Measurements from ENCODE around the gene RGS10.
"Not testable (repeated sequence)": the region's sequence is repeated elsewhere in the genome, so short reads cannot be mapped to it uniquely, and the experiment has no call there.

Gene RGS10

GRCh38 chr10:119575506-119575905 lies 33.0 kb upstream of the RGS10 start:
- H3K36me3 ChIP-seq (replicated peaks in 1 of 2; ENCODE audit: control insufficient read depth in 2 of 2, insufficient read depth in 2 of 2, low read length in 2 of 2), result peaks cover 16 to 97% of the 10 kb centered on the region in 2 donors
- no peak for DNase-seq (ENCODE audit: low spot score)

DNA sequence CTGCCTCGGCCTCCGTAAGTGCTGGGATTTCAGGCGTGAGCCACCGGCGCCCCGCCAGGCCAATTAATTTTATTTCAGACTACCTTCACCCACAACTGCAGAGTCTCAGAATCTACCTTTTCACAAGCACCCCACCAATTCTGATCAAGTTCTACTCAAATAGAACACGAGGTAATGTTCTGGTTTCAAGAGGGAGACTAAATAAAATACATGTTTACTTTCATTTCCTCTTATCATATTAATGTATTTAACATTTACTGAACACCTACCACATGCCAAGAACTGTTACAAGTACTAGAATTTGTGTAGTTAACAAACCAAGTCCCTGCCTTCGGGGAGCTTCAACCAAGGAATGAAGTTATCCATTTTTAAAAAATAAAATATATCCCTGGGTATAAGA lies 25.5 kb upstream of the RGS10 start:
- H2BK120ac ChIP-seq (ENCODE audit: low read depth, low read length), result no peak overlapping the region
- DNase-seq (ENCODE audit: low spot score), result no peak
- H2AFZ ChIP-seq (ENCODE audit: low read length), result no peak overlapping the region
- no peak overlapping the region for H4K91ac ChIP-seq (ENCODE audit: low read depth, low read length, poor library complexity)
- no peak overlapping the region for H3K4ac ChIP-seq (ENCODE audit: low read length)
- no peak overlapping the region for H3K18ac ChIP-seq (ENCODE audit: low read length)
- H2BK12ac ChIP-seq (ENCODE audit: low read length), result no peak overlapping the region
- H3K23ac ChIP-seq (ENCODE audit: low read depth, low read length, poor library complexity), result no peak overlapping the region
- H3K27ac ChIP-seq (replicated peaks; ENCODE audit: low read length), result no peak overlapping the region
- H3K4me3 ChIP-seq (ENCODE audit: low read length in 2 of 2), result no peak overlapping the region
- no peak overlapping the region for H2BK5ac ChIP-seq (ENCODE audit: low read length)
- peaks cover 0 to 5% of the 10 kb centered on the region in 2 donors for H3K9me3 ChIP-seq (replicated peaks in 1 of 2; ENCODE audit: control insufficient read depth in 2 of 2, insufficient read depth in 1 of 2, low read depth in 1 of 2, low read length in 2 of 2)
- H3K9ac ChIP-seq (ENCODE audit: low read depth, low read length, poor library complexity), result no peak overlapping the region
- no peak overlapping the region for H3K14ac ChIP-seq (ENCODE audit: low read length)
- no peaks in the 10 kb centered on the region for H3K79me1 ChIP-seq (ENCODE audit: low read depth, low read length)
- H3K27me3 ChIP-seq (ENCODE audit: control insufficient read depth in 3 of 3, insufficient read depth in 3 of 3, low read depth in 1 of 3, low read length in 3 of 3), result no peaks in the 10 kb centered on the region
- no peak overlapping the region for H4K8ac ChIP-seq (ENCODE audit: low read depth, low read length)
- no CpG with 5 or more reads among the region's 8 CpGs for WGBS, 2 donors (ENCODE audit: extremely low coverage in 2 of 2, insufficient read length in 2 of 2, insufficient replicate concordance in 1 of 2)
- peaks cover 0 to 23% of the 10 kb centered on the region in 2 donors for H3K36me3 ChIP-seq (replicated peaks in 1 of 2; ENCODE audit: control insufficient read depth in 2 of 2, insufficient read depth in 2 of 2, low read length in 2 of 2)
- no peak overlapping the region for H3K4me2 ChIP-seq (ENCODE audit: insufficient read depth, low read length, poor library complexity, severe bottlenecking)
- H2BK15ac ChIP-seq (ENCODE audit: low read length), result no peak overlapping the region
- H2AK5ac ChIP-seq (ENCODE audit: low read depth, low read length), result no peak overlapping the region
- no peaks in the 10 kb centered on the region for H3K4me1 ChIP-seq (ENCODE audit: control insufficient read depth in 2 of 2, insufficient read depth in 1 of 2, low read depth in 1 of 2, low read length in 2 of 2)

More at GRCh38 chr10:119575506-119575905, 33.0 kb upstream of the RGS10 start:
- Histone ChIP-seq H3K27ac (replicated peaks; ENCODE audit: low read length) (no peak overlapping the region), H3K9me3 (replicated peaks in 1 of 2; ENCODE audit: control insufficient read depth in 2 of 2, insufficient read depth in 1 of 2, low read depth in 1 of 2, low read length in 2 of 2) (no peaks in the 10 kb centered on the region), H3K9ac (ENCODE audit: low read depth, low read length, poor library complexity) (no peak overlapping the region), H2AFZ (ENCODE audit: low read length) (no peak overlapping the region), H2BK5ac (ENCODE audit: low read length) (no peak overlapping the region), H3K4me3 (ENCODE audit: low read length in 2 of 2) (no peak overlapping the region), H3K79me1 (ENCODE audit: low read depth, low read length) (no peaks in the 10 kb centered on the region), H3K4me1 (ENCODE audit: control insufficient read depth in 2 of 2, insufficient read depth in 1 of 2, low read depth in 1 of 2, low read length in 2 of 2) (no peaks in the 10 kb centered on the region), H3K18ac (ENCODE audit: low read length) (no peak overlapping the region), H3K4me2 (ENCODE audit: insufficient read depth, low read length, poor library complexity, severe bottlenecking) (no peak overlapping the region), H4K91ac (ENCODE audit: low read depth, low read length, poor library complexity) (no peak overlapping the region), H3K14ac (ENCODE audit: low read length) (no peak overlapping the region), H3K4ac (ENCODE audit: low read length) (no peak overlapping the region), H3K23ac (ENCODE audit: low read depth, low read length, poor library complexity) (no peak overlapping the region), H2BK12ac (ENCODE audit: low read length) (no peak overlapping the region), H2BK15ac (ENCODE audit: low read length) (no peak overlapping the region), H2BK120ac (ENCODE audit: low read depth, low read length) (no peak overlapping the region), H2AK5ac (ENCODE audit: low read depth, low read length) (no peak overlapping the region), H3K27me3 (ENCODE audit: control insufficient read depth in 3 of 3, insufficient read depth in 3 of 3, low read depth in 1 of 3, low read length in 3 of 3) (no peaks in the 10 kb centered on the region), H4K8ac (ENCODE audit: low read depth, low read length) (no peak overlapping the region)
- no CpG with 5 or more reads among the region's 5 CpGs for WGBS, 2 donors (ENCODE audit: extremely low coverage in 2 of 2, insufficient read length in 2 of 2, insufficient replicate concordance in 1 of 2)

DNA sequence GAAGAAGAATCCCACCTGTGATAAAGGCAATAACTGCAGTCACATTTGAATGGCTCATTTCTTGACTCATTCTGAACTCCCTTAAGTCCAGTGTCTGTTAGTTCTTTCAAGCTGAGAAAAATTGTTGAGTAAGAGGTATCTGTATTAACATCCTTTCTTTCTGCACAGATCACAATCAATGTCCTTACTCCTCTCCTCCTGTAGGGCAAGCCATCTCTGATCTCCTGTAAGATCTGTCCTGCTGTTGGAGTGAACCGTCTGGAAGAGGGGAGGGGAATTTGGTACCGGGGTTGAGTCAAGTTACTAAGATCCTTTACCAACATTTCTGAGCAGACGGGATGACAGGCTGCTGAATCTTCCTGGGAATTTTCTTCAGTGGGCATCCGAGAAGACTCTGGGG lies 19.6 kb upstream of the RGS10 start:
- H2BK120ac ChIP-seq (ENCODE audit: low read depth, low read length), result no peak overlapping the region
- H4K8ac ChIP-seq (ENCODE audit: low read depth, low read length), result no peak overlapping the region
- no peak overlapping the region for H3K4me3 ChIP-seq (ENCODE audit: low read length in 2 of 2)
- H2BK12ac ChIP-seq (ENCODE audit: low read length), result no peak overlapping the region
- no peak overlapping the region for H3K9ac ChIP-seq (ENCODE audit: low read depth, low read length, poor library complexity)
- no peaks in the 10 kb centered on the region for H3K4me1 ChIP-seq (ENCODE audit: control insufficient read depth in 2 of 2, insufficient read depth in 1 of 2, low read depth in 1 of 2, low read length in 2 of 2)
- H3K4me2 ChIP-seq (ENCODE audit: insufficient read depth, low read length, poor library complexity, severe bottlenecking), result no peak overlapping the region
- H3K4ac ChIP-seq (ENCODE audit: low read length), result no peak overlapping the region
- no peak overlapping the region for H3K18ac ChIP-seq (ENCODE audit: low read length)
- H3K36me3 ChIP-seq (replicated peaks in 1 of 2; ENCODE audit: control insufficient read depth in 2 of 2, insufficient read depth in 2 of 2, low read length in 2 of 2), result no peaks in the 10 kb centered on the region
- no peak overlapping the region for H2BK15ac ChIP-seq (ENCODE audit: low read length)
- no CpG with 5 or more reads among the region's 4 CpGs for WGBS, 2 donors (ENCODE audit: extremely low coverage in 2 of 2, insufficient read length in 2 of 2, insufficient replicate concordance in 1 of 2)
- H2AK5ac ChIP-seq (ENCODE audit: low read depth, low read length), result no peak overlapping the region
- H3K23ac ChIP-seq (ENCODE audit: low read depth, low read length, poor library complexity), result no peak overlapping the region
- H2BK5ac ChIP-seq (ENCODE audit: low read length), result no peak overlapping the region
- no peaks in the 10 kb centered on the region for H3K9me3 ChIP-seq (replicated peaks in 1 of 2; ENCODE audit: control insufficient read depth in 2 of 2, insufficient read depth in 1 of 2, low read depth in 1 of 2, low read length in 2 of 2)
- H3K79me1 ChIP-seq (ENCODE audit: low read depth, low read length), result no peaks in the 10 kb centered on the region
- no peak overlapping the region for H3K27ac ChIP-seq (replicated peaks; ENCODE audit: low read length)
- H4K91ac ChIP-seq (ENCODE audit: low read depth, low read length, poor library complexity), result no peak overlapping the region
- no peak overlapping the region for H3K14ac ChIP-seq (ENCODE audit: low read length)
- no peak overlapping the region for H2AFZ ChIP-seq (ENCODE audit: low read length)
- no peak for DNase-seq (ENCODE audit: low spot score)
- no peaks in the 10 kb centered on the region for H3K27me3 ChIP-seq (ENCODE audit: control insufficient read depth in 3 of 3, insufficient read depth in 3 of 3, low read depth in 1 of 3, low read length in 3 of 3)

DNA sequence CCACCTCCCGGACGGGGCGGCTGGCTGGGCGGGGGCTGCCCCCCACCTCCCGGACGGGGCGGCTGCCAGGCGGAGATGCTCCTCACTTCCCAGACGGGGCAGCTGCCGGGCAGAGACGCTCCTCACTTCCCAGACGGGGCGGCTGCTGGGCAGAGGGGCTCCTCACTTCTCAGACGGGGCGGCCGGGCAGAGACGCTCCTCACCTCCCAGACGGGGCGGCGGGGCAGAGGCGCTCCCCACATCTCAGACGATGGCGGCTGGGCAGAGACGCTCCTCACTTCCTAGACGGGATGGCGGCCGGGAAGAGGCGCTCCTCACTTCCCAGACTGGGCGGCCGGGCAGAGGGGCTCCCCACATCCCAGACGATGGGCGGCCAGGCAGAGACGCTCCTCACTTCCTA lies 17.0 kb upstream of the RGS10 start:
- H3K4ac ChIP-seq (ENCODE audit: low read length); H2BK120ac ChIP-seq (ENCODE audit: low read depth, low read length); H3K4me1 ChIP-seq (ENCODE audit: control insufficient read depth in 2 of 2, insufficient read depth in 1 of 2, low read depth in 1 of 2, low read length in 2 of 2); H3K27me3 ChIP-seq (ENCODE audit: control insufficient read depth in 3 of 3, insufficient read depth in 3 of 3, low read depth in 1 of 3, low read length in 3 of 3); H3K4me2 ChIP-seq (ENCODE audit: insufficient read depth, low read length, poor library complexity, severe bottlenecking); H3K23ac ChIP-seq (ENCODE audit: low read depth, low read length, poor library complexity); H3K27ac ChIP-seq (replicated peaks; ENCODE audit: low read length); H4K8ac ChIP-seq (ENCODE audit: low read depth, low read length); H3K14ac ChIP-seq (ENCODE audit: low read length); H4K91ac ChIP-seq (ENCODE audit: low read depth, low read length, poor library complexity); H2AK5ac ChIP-seq (ENCODE audit: low read depth, low read length); H3K18ac ChIP-seq (ENCODE audit: low read length); H3K4me3 ChIP-seq (ENCODE audit: low read length in 2 of 2); H3K9me3 ChIP-seq (replicated peaks in 1 of 2; ENCODE audit: control insufficient read depth in 2 of 2, insufficient read depth in 1 of 2, low read depth in 1 of 2, low read length in 2 of 2); H3K36me3 ChIP-seq (replicated peaks in 1 of 2; ENCODE audit: control insufficient read depth in 2 of 2, insufficient read depth in 2 of 2, low read length in 2 of 2); H2BK15ac ChIP-seq (ENCODE audit: low read length); H3K9ac ChIP-seq (ENCODE audit: low read depth, low read length, poor library complexity); H2AFZ ChIP-seq (ENCODE audit: low read length); H2BK12ac ChIP-seq (ENCODE audit: low read length); DNase-seq (ENCODE audit: low spot score); H3K79me1 ChIP-seq (ENCODE audit: low read depth, low read length); H2BK5ac ChIP-seq (ENCODE audit: low read length): not testable (repeated sequence)
- WGBS, 2 donors (ENCODE audit: extremely low coverage in 2 of 2, insufficient read length in 2 of 2, insufficient replicate concordance in 1 of 2), result no CpG with 5 or more reads among the region's 33 CpGs

Data from neuronal stem cell (in vitro differentiated cells).